C4-2B (cell line): Measurements from ENCODE around the gene FSTL4.

Experiments
- H3K27ac ChIP-seq: fragments of 450-650 bp; 2 replicates; pipeline ENCODE4 v1.5.1; 2017
- ZFX ChIP-seq: fragments of 450-650 bp; IDR thresholded peaks from 2 replicates; pipeline ENCODE4 v1.6.1; 2017
- TF ChIP-seq, protein P1 (sequence below): fragments of 450-650 bp; conservative IDR thresholded peaks from 2 replicates; pipeline ENCODE4 v1.5.1; 2017; ENCODE audit warnings: mild to moderate bottlenecking

FSTL4 gene

DNA sequence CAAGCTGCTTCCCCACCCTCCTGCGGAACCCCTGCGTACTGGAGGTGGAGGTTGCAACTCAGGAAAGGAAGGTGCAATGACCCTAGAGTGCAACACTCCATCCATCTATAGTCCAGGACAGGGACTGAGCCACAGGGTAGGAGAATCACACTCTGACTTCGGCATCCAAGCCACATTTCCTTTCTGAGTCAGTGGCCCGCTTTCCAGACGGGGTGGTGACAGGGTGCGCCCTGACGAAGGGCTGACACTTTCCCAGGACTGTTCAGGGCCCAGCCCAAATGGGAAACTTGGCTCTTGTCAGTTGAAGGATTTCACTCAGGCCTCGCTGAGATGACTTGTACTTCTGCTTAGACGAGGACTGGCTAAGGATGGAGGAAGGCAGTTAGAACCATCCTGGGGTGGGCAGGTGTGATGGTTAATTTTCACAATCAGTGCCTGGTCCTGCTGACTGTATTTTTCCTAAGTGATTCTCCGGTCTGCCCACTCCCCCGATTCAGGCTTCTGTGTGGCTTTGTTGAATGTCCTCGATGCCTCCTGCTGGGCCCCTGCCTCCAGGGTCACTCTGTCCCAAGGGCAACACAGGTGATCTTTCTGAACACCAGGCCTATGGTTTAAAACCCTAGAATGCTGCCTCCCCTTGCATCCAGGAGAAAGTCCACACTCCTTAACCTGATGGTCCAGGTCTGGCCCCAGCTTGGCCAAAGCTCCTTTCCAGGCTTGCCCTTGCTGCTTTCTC, 228.1 kb downstream of the FSTL4 start:
- no peak overlapping the region for H3K27ac ChIP-seq
- no peak for TF ChIP-seq ZFX
- TF ChIP-seq, protein P1, sequence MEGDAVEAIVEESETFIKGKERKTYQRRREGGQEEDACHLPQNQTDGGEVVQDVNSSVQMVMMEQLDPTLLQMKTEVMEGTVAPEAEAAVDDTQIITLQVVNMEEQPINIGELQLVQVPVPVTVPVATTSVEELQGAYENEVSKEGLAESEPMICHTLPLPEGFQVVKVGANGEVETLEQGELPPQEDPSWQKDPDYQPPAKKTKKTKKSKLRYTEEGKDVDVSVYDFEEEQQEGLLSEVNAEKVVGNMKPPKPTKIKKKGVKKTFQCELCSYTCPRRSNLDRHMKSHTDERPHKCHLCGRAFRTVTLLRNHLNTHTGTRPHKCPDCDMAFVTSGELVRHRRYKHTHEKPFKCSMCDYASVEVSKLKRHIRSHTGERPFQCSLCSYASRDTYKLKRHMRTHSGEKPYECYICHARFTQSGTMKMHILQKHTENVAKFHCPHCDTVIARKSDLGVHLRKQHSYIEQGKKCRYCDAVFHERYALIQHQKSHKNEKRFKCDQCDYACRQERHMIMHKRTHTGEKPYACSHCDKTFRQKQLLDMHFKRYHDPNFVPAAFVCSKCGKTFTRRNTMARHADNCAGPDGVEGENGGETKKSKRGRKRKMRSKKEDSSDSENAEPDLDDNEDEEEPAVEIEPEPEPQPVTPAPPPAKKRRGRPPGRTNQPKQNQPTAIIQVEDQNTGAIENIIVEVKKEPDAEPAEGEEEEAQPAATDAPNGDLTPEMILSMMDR = no peak

DNA sequence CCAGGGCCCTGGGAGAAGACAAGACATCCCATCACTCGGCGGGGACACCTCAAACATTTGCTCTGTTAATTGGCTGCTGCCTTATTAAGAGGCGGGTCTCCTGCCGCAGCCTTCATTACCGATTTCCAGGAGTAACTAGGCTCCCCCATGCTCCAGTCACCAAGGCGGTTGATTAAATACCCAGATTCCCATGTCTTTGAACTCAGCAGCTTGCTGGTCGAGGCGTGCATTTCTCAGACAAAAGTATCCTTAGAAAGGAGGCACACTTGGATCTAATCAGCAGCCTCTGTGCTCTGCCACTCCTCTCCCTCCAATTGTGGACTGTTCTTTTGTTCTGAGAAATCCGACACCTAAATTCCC, 228.8 kb downstream of the FSTL4 start:
- TF ChIP-seq, protein P1 = no peak
- no peak for TF ChIP-seq ZFX
- H3K27ac ChIP-seq = no peak overlapping the region

DNA sequence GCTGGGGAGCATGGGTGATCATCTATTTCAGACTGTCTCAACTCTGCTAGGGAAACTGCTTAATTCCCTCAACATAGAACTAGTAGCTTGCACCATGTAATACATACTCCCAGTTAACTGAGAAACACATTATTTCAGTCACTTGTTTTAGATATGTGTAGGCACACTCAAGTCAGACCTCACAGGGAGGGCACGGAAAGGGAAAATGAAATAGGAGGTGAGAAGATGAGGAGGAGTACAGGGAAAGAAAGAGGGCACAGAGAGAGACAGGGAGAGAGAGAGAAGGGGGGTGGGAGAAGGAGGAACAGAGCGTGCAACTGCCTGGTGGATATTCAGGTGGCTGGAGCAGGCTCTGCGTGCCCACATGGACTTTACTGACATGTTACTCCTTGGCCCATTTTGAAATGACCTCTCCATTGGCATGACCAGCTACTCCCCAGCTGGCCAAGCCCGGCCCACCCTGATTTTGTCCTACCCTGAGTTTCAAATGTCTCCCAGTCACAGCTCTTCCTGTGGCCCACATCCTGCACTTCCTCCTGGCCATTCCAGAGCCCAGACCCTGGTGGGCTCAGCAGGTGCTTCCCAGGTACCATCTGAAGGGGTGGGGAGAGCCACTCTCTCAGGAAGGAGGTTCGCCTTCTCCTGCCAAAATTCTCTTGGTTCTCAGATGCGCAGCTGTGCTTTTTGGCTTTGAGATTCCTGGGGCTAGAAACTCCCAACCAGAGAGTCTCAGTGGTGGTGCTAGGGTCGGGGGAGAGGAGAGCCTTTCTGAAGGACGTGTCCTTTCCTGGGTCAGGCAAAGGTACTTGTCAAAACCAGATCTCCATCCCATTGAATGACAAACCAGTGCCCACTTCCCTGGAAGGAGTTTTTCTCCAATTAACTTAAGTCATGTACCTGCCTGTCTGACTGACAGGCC, 229.4 kb downstream of the FSTL4 start:
- no peak overlapping the region for H3K27ac ChIP-seq
- no peak for TF ChIP-seq ZFX
- TF ChIP-seq, protein P1 = no peak

DNA sequence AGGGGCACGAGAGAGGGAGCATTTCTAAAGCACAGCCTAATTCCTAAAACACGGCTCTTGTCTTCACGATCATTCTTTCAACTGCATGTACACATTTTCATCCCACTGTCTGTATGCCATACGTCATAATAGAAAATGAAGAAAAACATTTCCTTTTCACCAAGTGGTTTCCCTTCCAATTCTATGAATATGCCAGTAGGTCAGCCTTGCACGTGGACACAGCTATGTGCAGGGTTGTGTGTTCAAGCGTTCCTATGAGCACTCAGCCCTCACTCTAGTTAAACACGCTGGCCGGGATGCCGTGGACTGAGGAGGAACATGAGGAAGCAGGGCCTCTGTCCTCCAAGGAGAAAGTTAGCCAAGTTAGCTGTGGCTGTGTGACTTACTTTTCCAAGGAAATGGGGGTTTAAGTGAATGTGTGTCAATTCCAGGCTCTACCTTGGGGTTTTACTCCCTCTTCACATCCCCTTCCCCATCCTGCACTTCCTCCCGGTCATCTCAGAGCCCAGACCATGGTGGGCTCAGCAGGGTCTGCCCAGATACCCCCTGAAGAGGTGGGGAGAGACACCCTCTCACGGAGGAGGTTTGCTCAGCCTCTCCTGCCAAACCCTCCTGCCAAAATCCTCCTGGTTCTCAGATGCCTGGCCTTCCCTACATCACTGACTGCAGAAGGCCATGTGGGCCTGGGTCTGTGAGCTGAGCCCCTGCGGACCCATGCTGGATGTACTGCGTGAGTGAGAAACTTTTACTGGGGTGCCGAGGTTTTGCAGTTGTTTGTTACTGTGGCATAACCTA, 230.6 kb downstream of the FSTL4 start:
- TF ChIP-seq ZFX = no peak
- TF ChIP-seq, protein P1 = no peak
- no peak overlapping the region for H3K27ac ChIP-seq

DNA sequence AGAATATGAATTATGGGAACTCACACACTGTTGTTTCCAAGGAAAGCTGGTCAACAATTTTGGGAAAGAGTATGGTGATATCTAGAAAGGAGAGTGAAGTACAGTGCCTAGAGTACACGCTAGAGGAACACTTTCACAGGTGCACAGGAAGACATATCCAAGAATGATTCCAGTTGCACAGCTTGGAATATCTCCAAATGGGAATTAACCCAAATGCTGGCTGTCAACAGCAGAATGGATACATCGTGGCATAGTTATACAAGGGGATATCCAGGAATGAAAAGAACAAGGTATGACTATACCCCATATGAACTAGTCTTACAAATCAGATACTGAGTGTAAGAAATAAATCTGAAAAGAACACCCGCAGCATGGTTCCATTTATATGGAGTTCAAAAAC, 231.3 kb downstream of the FSTL4 start:
- TF ChIP-seq ZFX = no peak
- TF ChIP-seq, protein P1 = no peak
- H3K27ac ChIP-seq = no peak overlapping the region

DNA sequence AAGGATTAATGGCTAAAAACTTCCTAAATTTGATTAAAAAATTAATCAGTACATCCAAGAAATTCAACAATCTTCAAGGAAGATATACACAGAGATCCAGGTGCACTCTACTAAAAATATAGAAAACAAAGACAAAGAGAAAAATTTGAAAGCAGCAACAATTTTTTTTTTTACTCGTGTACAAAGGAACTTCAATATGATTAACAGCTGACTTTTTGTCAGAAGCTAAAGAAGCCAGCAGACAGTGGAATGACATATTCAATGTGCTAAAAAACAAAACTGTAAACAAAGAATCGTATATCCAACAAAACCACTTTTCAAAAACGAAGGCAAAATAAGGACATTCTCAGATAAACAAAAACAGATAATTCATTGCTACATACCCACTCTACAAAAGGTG, 234.6 kb downstream of the FSTL4 start:
- TF ChIP-seq, protein P1 = no peak
- TF ChIP-seq ZFX = no peak
- H3K27ac ChIP-seq = no peak overlapping the region
